ENCODE measurements around the gene SEC61A2. TPM values are rescaled to one million over a fixed set of nuclear protein-coding genes. Genes with fewer than 3 reads are reported as not detected.

Gene SEC61A2
- total RNA-seq (2014; rRNA removed; shearing (Covaris generic)) (17.6 and 18.2 TPM in 2 replicates), polyA plus RNA-seq (2016; fragmentation: Nextera tagmentation; extraction: Ambion mirVana) (5.6 and 8.7 TPM in 2 replicates)
- long read RNA-seq, partial matches to known transcripts: 0 of 5 reads
- long read RNA-seq, other reads (novel, unspliced or antisense): 1 of 5 reads

- peak within 1 kb of the TSS; percentile 75 for H3K4me3 ChIP-seq
- H2AFZ ChIP-seq: peak within 1 kb of the TSS; percentile 98
- no peaks in the 10 kb centered on the region for H3K4me1 ChIP-seq (ENCODE audit: insufficient read depth)
- H3K27ac ChIP-seq (ENCODE audit: low read depth): peak within 1 kb of the TSS; percentile 84
- peak within 1 kb of the TSS; percentile 83 for H3K4me2 ChIP-seq
- H3K36me3 Mint-ChIP-seq (ENCODE audit: low read depth): peaks cover 6% of the 10 kb centered on the region; the same call in 2 of the 3 replicates
- H3K27me3 ChIP-seq (ENCODE audit: insufficient read depth): no peaks in the 10 kb centered on the region
- TF ChIP-seq ETS1 (IDR thresholded peaks at IDR 0.05) (no peak), EZH2 (IDR thresholded peaks at IDR 0.05; ENCODE audit: low read depth, unreplicated experiment) (no peak), POLR2AphosphoS5 (IDR thresholded peaks at IDR 0.05; ENCODE audit: low read depth) (peak; percentile 76), REST (IDR thresholded peaks at IDR 0.05; ENCODE audit: unreplicated experiment) (no peak), JUNB (IDR thresholded peaks at IDR 0.05; ENCODE audit: unreplicated experiment) (no peak), NANOG (IDR thresholded peaks at IDR 0.05; ENCODE audit: borderline replicate concordance) (no peak), CREB1 (CRISPR knock-in tag; IDR thresholded peaks at IDR 0.05; ENCODE audit: low read depth) (no peak)
- peak within 1 kb of the TSS; percentile 86 for H3K4me3 Mint-ChIP-seq
- H3K36me3 ChIP-seq (ENCODE audit: insufficient read depth): no peaks in the 10 kb centered on the region; the same call in 1 of the 2 replicates
- DNase-seq (ENCODE audit: low spot score) (peak; percentile 95), ATAC-seq (peak; percentile 92)
- peaks cover 4% of the 10 kb centered on the region for H3K27me3 Mint-ChIP-seq (ENCODE audit: insufficient read depth, low read depth, poor library complexity)
- H3K4me1 Mint-ChIP-seq: peaks cover 3% of the 10 kb centered on the region; the same call in 2 of the 3 replicates
- H3K9me2 ChIP-seq (ENCODE audit: insufficient read depth): no peaks in the 10 kb centered on the region
- peaks cover 13% of the 10 kb centered on the region for H3K79me2 ChIP-seq (replicated peaks; ENCODE audit: insufficient read depth)
- H3F3A ChIP-seq (replicated peaks; ENCODE audit: low read depth): no peaks in the 10 kb centered on the region
- no peaks in the 10 kb centered on the region; the same call in 1 of the 2 replicates for H4K20me1 ChIP-seq (replicated peaks; ENCODE audit: insufficient read depth)
- peaks cover 3% of the 10 kb centered on the region; the same call in 1 of the 3 replicates for H3K9me3 Mint-ChIP-seq
- H3K27ac Mint-ChIP-seq: peak within 1 kb of the TSS; percentile 36; the same call in 1 of the 2 replicates
Measured at GRCh38 chr10:12129222-12130111, at the start of gene SEC61A2. SEC61A2 (plus strand) TSS chr10:12129677; CDS start chr10:12129788, 111 bp downstream.

GRCh38 chr10:12081470-12081869 is 48.0 kb upstream of the SEC61A2 start:
- Histone ChIP-seq H2AFZ (no peak overlapping the region), H3K4me3 (no peak overlapping the region), H3K27me3 (ENCODE audit: insufficient read depth) (no peaks in the 10 kb centered on the region), H4K20me1 (replicated peaks; ENCODE audit: insufficient read depth) (peaks cover 8% of the 10 kb centered on the region; the same call in 1 of the 2 replicates), H3F3A (replicated peaks; ENCODE audit: low read depth) (no peaks in the 10 kb centered on the region), H3K4me1 (ENCODE audit: insufficient read depth) (no peaks in the 10 kb centered on the region), H3K4me2 (no peak overlapping the region), H3K27ac (ENCODE audit: low read depth) (no peak overlapping the region), H3K9me2 (ENCODE audit: insufficient read depth) (no peaks in the 10 kb centered on the region), H3K36me3 (ENCODE audit: insufficient read depth) (peaks cover 11% of the 10 kb centered on the region; the same call in 1 of the 2 replicates), H3K79me2 (replicated peaks; ENCODE audit: insufficient read depth) (0 out of 2 replicates have a peak, but pooled peaks cover 7% of the 10 kb centered on the region)
- H3K27me3 Mint-ChIP-seq (ENCODE audit: insufficient read depth, low read depth, poor library complexity): peaks cover 2% of the 10 kb centered on the region
- DNase-seq (ENCODE audit: low spot score): no peak
- no peak overlapping the region for H3K4me3 Mint-ChIP-seq
- H3K27ac Mint-ChIP-seq: no peak overlapping the region
- ATAC-seq: no peak
- H3K36me3 Mint-ChIP-seq (ENCODE audit: low read depth): peaks cover 41% of the 10 kb centered on the region
- no peak for TF ChIP-seq EZH2phosphoT487 (IDR thresholded peaks at IDR 0.05; ENCODE audit: unreplicated experiment)
- no peaks in the 10 kb centered on the region for H3K9me3 Mint-ChIP-seq
- H3K4me1 Mint-ChIP-seq: no peaks in the 10 kb centered on the region

Data from GM23338 (cell line).